GM12878 (cell line): ENCODE measurements around the gene DPH7. TPM values are rescaled to one million over a fixed set of nuclear protein-coding genes. Genes with fewer than 3 reads are reported as not detected.

Experiments
- BHLHE40 ChIP-seq, 2 experiments: fragments of 450-650 bp in 1 of 2; IDR thresholded peaks; 2 replicates each; pipeline ENCODE4 v1.6.1; 2011 to 2017; ENCODE audit warnings: low read depth in 2 of 2, borderline replicate concordance in 1 of 2, improper control_type of control experiment in 1 of 2, low read length in 1 of 2, mild to moderate bottlenecking in 1 of 2
- BMI1 ChIP-seq: fragments of 450-650 bp; IDR thresholded peaks from 2 replicates; pipeline ENCODE4 v1.6.1; 2016; ENCODE audit warnings: mild to moderate bottlenecking, moderate library complexity, borderline replicate concordance
- CBFB ChIP-seq: IDR thresholded peaks from 2 replicates; pipeline ENCODE4 v1.6.1; 2016; ENCODE audit warnings: antibody characterized with exemption, low read depth
- FOXK2 ChIP-seq: fragments of 450-650 bp; IDR thresholded peaks from 2 replicates; pipeline ENCODE4 v1.6.1; 2017; ENCODE audit warnings: mild to moderate bottlenecking, moderate library complexity
- HDAC6 ChIP-seq: fragments of 200-600 bp; sonication (generic); IDR thresholded peaks from one replicate; pipeline ENCODE4 v1.8.0; 2017; ENCODE audit warnings: antibody characterized with exemption; ENCODE audit not compliant: unreplicated experiment
- HDGF ChIP-seq: fragments of 450-650 bp; IDR thresholded peaks from 2 replicates; pipeline ENCODE4 v1.6.1; 2016; ENCODE audit warnings: antibody characterized with exemption
- KLF5 ChIP-seq: fragments of 450-650 bp; IDR thresholded peaks from 2 replicates; pipeline ENCODE4 v1.6.1; 2014; ENCODE audit warnings: mild to moderate bottlenecking; ENCODE audit not compliant: partially characterized antibody
- MEF2A ChIP-seq: IDR thresholded peaks from 2 replicates; pipeline ENCODE4 v1.6.1; 2011; ENCODE audit warnings: low read depth, mild to moderate bottlenecking, low read length, moderate library complexity; ENCODE audit not compliant: insufficient read depth
- MXI1 ChIP-seq: fragments of 150-350 bp; IDR thresholded peaks from 2 replicates; pipeline ENCODE4 v1.6.1; 2011; ENCODE audit warnings: low read depth, mild to moderate bottlenecking, inconsistent platforms, low read length, improper control_type of control experiment
- NBN ChIP-seq: fragments of 450-650 bp; IDR thresholded peaks from 2 replicates; pipeline ENCODE4 v1.6.1; 2016
- NFIC ChIP-seq: IDR thresholded peaks from 2 replicates; pipeline ENCODE4 v1.6.1; 2012; ENCODE audit warnings: low read depth, mild to moderate bottlenecking, inconsistent platforms, low read length, moderate library complexity
- NFXL1 ChIP-seq: fragments of 450-650 bp; IDR thresholded peaks from 2 replicates; pipeline ENCODE4 v1.6.1; 2017; ENCODE audit warnings: antibody characterized with exemption, mild to moderate bottlenecking, borderline replicate concordance
- NFYB ChIP-seq: IDR thresholded peaks from 2 replicates; pipeline ENCODE4 v1.6.1; 2011; ENCODE audit warnings: low read depth, mild to moderate bottlenecking, low read length, improper control_type of control experiment, moderate library complexity; ENCODE audit not compliant: insufficient read depth
- POLR2AphosphoS2 ChIP-seq: IDR thresholded peaks from 2 replicates; pipeline ENCODE4 v1.6.1; 2011; ENCODE audit warnings: low read depth, mild to moderate bottlenecking, low read length, improper control_type of control experiment, moderate library complexity
- RAD21 ChIP-seq: IDR thresholded peaks from 2 replicates; pipeline ENCODE4 v1.6.1; 2011; ENCODE audit warnings: mild to moderate bottlenecking, low read depth, low read length, moderate library complexity; ENCODE audit not compliant: insufficient read depth
- SIN3A ChIP-seq: IDR thresholded peaks from 2 replicates; pipeline ENCODE4 v1.6.1; 2012; ENCODE audit warnings: low read depth, low read length, improper control_type of control experiment
- SP1 ChIP-seq: IDR thresholded peaks from one replicate; pipeline ENCODE4 v1.6.1; 2011; ENCODE audit warnings: low read depth, low read length
- STAT3 ChIP-seq: IDR thresholded peaks from 2 replicates; pipeline ENCODE4 v1.6.1; 2011; ENCODE audit warnings: low read depth, low read length, improper control_type of control experiment
- SUPT20H ChIP-seq: IDR thresholded peaks from 2 replicates; pipeline ENCODE4 v1.6.1; 2011; ENCODE audit warnings: low read depth, mild to moderate bottlenecking, low read length, moderate library complexity, borderline replicate concordance; ENCODE audit not compliant: control insufficient read depth
- TBL1XR1 ChIP-seq: IDR thresholded peaks from 2 replicates; pipeline ENCODE4 v1.6.1; 2012; ENCODE audit warnings: low read depth, low read length, improper control_type of control experiment
- ZZZ3 ChIP-seq: IDR thresholded peaks from 2 replicates; pipeline ENCODE4 v1.6.1; 2011; ENCODE audit warnings: low read depth; ENCODE audit not compliant: control insufficient read depth, insufficient read length
- polyA plus RNA-seq, 11 experiments: library from polyadenylated mRNA; depleted of rRNA in 4 of 11; unstranded in 6 of 11; stranded (reverse) in 5 of 11; fragments of >200 nt; fragmentation: Nextera tagmentation in 4 of 11; fragmentation: Illumina TruSeq in 1 of 11; extraction: Ambion mirVana in 4 of 11; extraction: Trizol in 1 of 11; gene quantifications; 1 replicate in 1 of 11; 2 replicates in 10 of 11; pipeline versions ENCODE4 v1.2.1 to v1.2.3, GENCODE V29; 2011 to 2016; ENCODE audit warnings: inconsistent platforms in 2 of 11, missing spikeins in 2 of 11, low read depth in 1 of 11
- total RNA-seq, 4 experiments: library from RNA; depleted of rRNA in 3 of 4; stranded (reverse); fragments of >200 nt in 3 of 4; fragmentation: Illumina TruSeq in 1 of 4; extraction: Trizol in 1 of 4; gene quantifications; 2 replicates each; pipeline versions ENCODE4 v1.2.1 to v1.2.3, GENCODE V29; 2013 to 2021
- TF ChIP-seq, protein P1 (sequence below): IDR thresholded peaks from 2 replicates; pipeline ENCODE4 v1.6.1; 2012; ENCODE audit warnings: mild to moderate bottlenecking, low read depth, low read length
- TF ChIP-seq, protein P2 (sequence below), 3 experiments: IDR thresholded peaks in 2 of 3; conservative IDR thresholded peaks in 1 of 3; 2 replicates each; pipeline ENCODE4 v1.5.1; 2011; ENCODE audit warnings: low read depth in 3 of 3, low read length in 3 of 3, mild to moderate bottlenecking in 3 of 3, control low read depth in 2 of 3, moderate library complexity in 2 of 3, inconsistent platforms in 1 of 3, mixed read lengths in 1 of 3; ENCODE audit not compliant: control insufficient read depth in 2 of 3, insufficient read depth in 1 of 3; ENCODE audit errors: extremely low read depth in 1 of 3
- TF ChIP-seq, protein P3 (sequence below): IDR thresholded peaks from 2 replicates; pipeline ENCODE4 v1.6.1; 2011; ENCODE audit warnings: borderline replicate concordance, low read depth, mild to moderate bottlenecking, moderate library complexity, low read length; ENCODE audit not compliant: insufficient read depth, poor library complexity, severe bottlenecking

Gene DPH7
- total and polyA plus RNA-seq, 10 of the 15 experiments (the other 5 are each of a cell fraction or from before 2014, with no cell fraction given): 8.7 to 40.0 (median 28.1) TPM

DNA sequence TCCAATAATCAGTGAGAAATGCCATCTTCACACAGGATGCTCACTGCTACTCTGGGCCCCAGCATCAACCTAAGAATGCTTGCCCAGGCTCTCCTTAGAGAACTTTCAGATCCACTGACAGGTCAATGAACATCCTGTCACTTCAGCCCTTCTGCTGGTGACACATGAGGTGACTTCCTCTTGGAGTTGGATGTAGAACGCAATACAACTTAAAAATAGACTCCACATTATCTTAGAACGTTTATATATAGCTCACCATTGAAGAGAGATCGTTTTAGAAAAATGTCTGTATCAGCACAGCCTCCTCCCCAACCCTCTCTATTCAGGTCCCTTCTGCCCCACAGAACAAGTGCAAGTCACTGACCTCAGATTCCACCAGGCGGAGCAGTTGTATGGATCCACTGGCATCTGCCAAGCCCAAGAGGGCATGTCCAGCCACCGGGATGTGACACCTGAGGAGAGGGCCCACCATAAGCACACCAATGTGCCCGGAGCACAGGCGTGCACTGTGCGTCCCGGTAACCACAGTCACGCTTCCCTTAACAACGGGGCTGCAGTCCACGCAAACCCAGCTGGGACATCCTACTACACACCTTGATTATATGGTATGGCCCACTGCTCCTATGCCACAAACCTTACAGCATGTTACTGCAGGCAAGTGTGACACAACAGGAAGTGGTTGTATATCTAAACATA lies 2.9 kb downstream of the DPH7 start (continued):
- TF ChIP-seq, protein P1, sequence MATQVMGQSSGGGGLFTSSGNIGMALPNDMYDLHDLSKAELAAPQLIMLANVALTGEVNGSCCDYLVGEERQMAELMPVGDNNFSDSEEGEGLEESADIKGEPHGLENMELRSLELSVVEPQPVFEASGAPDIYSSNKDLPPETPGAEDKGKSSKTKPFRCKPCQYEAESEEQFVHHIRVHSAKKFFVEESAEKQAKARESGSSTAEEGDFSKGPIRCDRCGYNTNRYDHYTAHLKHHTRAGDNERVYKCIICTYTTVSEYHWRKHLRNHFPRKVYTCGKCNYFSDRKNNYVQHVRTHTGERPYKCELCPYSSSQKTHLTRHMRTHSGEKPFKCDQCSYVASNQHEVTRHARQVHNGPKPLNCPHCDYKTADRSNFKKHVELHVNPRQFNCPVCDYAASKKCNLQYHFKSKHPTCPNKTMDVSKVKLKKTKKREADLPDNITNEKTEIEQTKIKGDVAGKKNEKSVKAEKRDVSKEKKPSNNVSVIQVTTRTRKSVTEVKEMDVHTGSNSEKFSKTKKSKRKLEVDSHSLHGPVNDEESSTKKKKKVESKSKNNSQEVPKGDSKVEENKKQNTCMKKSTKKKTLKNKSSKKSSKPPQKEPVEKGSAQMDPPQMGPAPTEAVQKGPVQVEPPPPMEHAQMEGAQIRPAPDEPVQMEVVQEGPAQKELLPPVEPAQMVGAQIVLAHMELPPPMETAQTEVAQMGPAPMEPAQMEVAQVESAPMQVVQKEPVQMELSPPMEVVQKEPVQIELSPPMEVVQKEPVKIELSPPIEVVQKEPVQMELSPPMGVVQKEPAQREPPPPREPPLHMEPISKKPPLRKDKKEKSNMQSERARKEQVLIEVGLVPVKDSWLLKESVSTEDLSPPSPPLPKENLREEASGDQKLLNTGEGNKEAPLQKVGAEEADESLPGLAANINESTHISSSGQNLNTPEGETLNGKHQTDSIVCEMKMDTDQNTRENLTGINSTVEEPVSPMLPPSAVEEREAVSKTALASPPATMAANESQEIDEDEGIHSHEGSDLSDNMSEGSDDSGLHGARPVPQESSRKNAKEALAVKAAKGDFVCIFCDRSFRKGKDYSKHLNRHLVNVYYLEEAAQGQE: no peak
- no peak for TF ChIP-seq POLR2AphosphoS2
- no peak for TF ChIP-seq SP1
- TF ChIP-seq NFYB: no peak
- TF ChIP-seq HDAC6: no peak
- TF ChIP-seq MEF2A: no peak
- no peak for TF ChIP-seq TBL1XR1
- TF ChIP-seq BMI1: no peak
- no peak for TF ChIP-seq STAT3
- TF ChIP-seq, protein P2, sequence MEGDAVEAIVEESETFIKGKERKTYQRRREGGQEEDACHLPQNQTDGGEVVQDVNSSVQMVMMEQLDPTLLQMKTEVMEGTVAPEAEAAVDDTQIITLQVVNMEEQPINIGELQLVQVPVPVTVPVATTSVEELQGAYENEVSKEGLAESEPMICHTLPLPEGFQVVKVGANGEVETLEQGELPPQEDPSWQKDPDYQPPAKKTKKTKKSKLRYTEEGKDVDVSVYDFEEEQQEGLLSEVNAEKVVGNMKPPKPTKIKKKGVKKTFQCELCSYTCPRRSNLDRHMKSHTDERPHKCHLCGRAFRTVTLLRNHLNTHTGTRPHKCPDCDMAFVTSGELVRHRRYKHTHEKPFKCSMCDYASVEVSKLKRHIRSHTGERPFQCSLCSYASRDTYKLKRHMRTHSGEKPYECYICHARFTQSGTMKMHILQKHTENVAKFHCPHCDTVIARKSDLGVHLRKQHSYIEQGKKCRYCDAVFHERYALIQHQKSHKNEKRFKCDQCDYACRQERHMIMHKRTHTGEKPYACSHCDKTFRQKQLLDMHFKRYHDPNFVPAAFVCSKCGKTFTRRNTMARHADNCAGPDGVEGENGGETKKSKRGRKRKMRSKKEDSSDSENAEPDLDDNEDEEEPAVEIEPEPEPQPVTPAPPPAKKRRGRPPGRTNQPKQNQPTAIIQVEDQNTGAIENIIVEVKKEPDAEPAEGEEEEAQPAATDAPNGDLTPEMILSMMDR (IDR thresholded peaks at IDR 0.05 in 2 of 3, conservative IDR thresholded peaks at IDR 0.05 in 1 of 3; ENCODE audit: control insufficient read depth in 2 of 3, extremely low read depth in 1 of 3, insufficient read depth in 1 of 3, low read depth in 3 of 3, low read length in 3 of 3): peak; percentile 18 to 53 (median 38); a peak in 4 of 6 replicates
- no peak for TF ChIP-seq SUPT20H
- TF ChIP-seq, protein P3, sequence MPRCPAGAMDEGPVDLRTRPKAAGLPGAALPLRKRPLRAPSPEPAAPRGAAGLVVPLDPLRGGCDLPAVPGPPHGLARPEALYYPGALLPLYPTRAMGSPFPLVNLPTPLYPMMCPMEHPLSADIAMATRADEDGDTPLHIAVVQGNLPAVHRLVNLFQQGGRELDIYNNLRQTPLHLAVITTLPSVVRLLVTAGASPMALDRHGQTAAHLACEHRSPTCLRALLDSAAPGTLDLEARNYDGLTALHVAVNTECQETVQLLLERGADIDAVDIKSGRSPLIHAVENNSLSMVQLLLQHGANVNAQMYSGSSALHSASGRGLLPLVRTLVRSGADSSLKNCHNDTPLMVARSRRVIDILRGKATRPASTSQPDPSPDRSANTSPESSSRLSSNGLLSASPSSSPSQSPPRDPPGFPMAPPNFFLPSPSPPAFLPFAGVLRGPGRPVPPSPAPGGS: no peak
- peak in 1 of 2 experiments; percentile 45; a peak in 1 of 4 replicates for TF ChIP-seq BHLHE40 (IDR thresholded peaks at IDR 0.05; ENCODE audit: borderline replicate concordance in 1 of 2, low read depth in 2 of 2, low read length in 1 of 2)
- no peak for TF ChIP-seq CBFB
- no peak for TF ChIP-seq NFIC
- TF ChIP-seq MXI1: peak; percentile 42; the same call in 1 of the 2 replicates
- no peak for TF ChIP-seq SIN3A
- 0 out of 2 replicates have a peak, but pooled peaks have one; percentile 9 for TF ChIP-seq RAD21
- no peak for TF ChIP-seq NBN
- no peak for TF ChIP-seq KLF5
- TF ChIP-seq HDGF: no peak
- TF ChIP-seq NFXL1: no peak
- peak; percentile 54 for TF ChIP-seq FOXK2
- TF ChIP-seq ZZZ3: no peak
